Uterus (tissue), 2 donors: ENCODE results near the gene POPDC2.

Experiments used
- POLR2A ChIP-seq, 2 donors: fragments of 450-650 bp; IDR thresholded peaks; one replicate each; pipeline ENCODE4 v1.6.1; 2016; ENCODE audit warnings: antibody characterized with exemption in 2 of 2, mild to moderate bottlenecking in 1 of 2, moderate library complexity in 1 of 2
- TF ChIP-seq, protein P1 (sequence below), 4 experiments: fragments of 200-600 bp in 2 of 4; fragments of 450-650 bp in 2 of 4; sonication (generic) in 2 of 4; IDR thresholded peaks; one replicate each; pipeline ENCODE4 v1.5.1; 2016 to 2019; ENCODE audit warnings: antibody characterized with exemption in 4 of 4, mild to moderate bottlenecking in 2 of 4, moderate library complexity in 1 of 4

DNA sequence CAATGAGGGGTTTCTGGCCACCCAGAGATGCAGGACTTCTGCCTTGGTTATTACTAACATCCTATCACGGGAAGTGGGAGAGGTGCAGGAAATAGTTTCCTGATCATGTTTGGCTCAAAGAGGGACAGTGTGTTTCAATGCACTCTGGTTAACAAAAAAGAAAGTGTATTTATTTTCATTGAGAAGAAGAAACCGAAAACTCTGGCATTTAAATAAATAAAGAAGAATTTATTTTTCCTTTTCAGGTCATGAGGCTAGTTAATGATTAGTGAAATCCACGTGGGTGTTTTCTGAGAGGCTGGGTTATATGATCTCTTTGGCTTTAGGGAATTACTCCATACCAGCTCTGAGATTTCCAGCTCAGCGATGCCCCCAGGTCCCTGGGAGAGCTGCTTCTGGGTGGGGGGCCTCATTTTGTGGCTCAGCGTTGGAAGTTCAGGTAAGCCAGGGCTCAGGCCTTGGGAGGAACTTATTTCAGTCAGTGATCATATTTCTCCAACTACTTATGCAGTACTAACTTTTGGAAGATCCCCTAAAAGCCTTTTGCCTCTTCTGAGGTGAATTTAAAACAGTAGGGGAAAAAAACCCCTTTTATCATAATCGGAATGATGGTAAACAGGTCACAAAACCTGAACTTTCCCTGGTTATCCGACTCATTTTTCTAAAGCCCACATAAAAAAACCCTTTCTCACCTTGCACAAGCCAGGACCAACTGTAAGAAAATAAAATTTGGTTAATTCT lies 62.7 kb downstream of the POPDC2 start, which contains the start of gene PLA1A:
- TF ChIP-seq, protein P1, sequence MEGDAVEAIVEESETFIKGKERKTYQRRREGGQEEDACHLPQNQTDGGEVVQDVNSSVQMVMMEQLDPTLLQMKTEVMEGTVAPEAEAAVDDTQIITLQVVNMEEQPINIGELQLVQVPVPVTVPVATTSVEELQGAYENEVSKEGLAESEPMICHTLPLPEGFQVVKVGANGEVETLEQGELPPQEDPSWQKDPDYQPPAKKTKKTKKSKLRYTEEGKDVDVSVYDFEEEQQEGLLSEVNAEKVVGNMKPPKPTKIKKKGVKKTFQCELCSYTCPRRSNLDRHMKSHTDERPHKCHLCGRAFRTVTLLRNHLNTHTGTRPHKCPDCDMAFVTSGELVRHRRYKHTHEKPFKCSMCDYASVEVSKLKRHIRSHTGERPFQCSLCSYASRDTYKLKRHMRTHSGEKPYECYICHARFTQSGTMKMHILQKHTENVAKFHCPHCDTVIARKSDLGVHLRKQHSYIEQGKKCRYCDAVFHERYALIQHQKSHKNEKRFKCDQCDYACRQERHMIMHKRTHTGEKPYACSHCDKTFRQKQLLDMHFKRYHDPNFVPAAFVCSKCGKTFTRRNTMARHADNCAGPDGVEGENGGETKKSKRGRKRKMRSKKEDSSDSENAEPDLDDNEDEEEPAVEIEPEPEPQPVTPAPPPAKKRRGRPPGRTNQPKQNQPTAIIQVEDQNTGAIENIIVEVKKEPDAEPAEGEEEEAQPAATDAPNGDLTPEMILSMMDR (IDR thresholded peaks at IDR 0.05), result no peak
- no peak for TF ChIP-seq POLR2A (IDR thresholded peaks at IDR 0.05)
